ENCODE results near the gene SLC25A18.
"Not testable (repeated sequence)": the region's sequence is repeated elsewhere in the genome, so short reads cannot be mapped to it uniquely, and the experiment has no call there.

SLC25A18 gene

GRCh38 chr22:17633217-17633997 lies 70.1 kb downstream of the SLC25A18 start:
- Histone ChIP-seq H4K8ac (ENCODE audit: low read depth, low read length) (peak overlapping the region; percentile 94), H2BK12ac (ENCODE audit: low read length) (peak overlapping the region; percentile 100), H3K14ac (ENCODE audit: low read length) (peak overlapping the region; percentile 99), H2AK5ac (ENCODE audit: low read length) (peak overlapping the region; percentile 94), H3K9ac (ENCODE audit: low read length) (no peak overlapping the region), H3K4me2 (ENCODE audit: low read length) (peak overlapping the region; percentile 49), H2AFZ (ENCODE audit: insufficient read depth, low read length, poor library complexity) (peak overlapping the region; percentile 91), H3K27ac (ENCODE audit: low read depth, low read length) (peak overlapping the region; percentile 97), H3K79me2 (ENCODE audit: control insufficient read depth, insufficient read depth, low read length, poor library complexity) (peaks cover 10% of the 10 kb centered on the region), H3K4me3 (ENCODE audit: low read depth, low read length) (no peak overlapping the region), H4K91ac (ENCODE audit: low read depth, low read length) (peak overlapping the region; percentile 99), H3K36me3 (ENCODE audit: control insufficient read depth in 1 of 2, insufficient read depth in 2 of 2, low read length in 2 of 2) (no peaks in the 10 kb centered on the region), H3K4me1 (ENCODE audit: control insufficient read depth in 1 of 2, insufficient read depth in 2 of 2, low read length in 2 of 2) (peaks cover 8 to 13% of the 10 kb centered on the region in 2 experiments), H3K79me1 (ENCODE audit: low read length) (peaks cover 20% of the 10 kb centered on the region), H4K12ac (ENCODE audit: low read depth, low read length) (peak overlapping the region; percentile 89), H3K23ac (ENCODE audit: low read length) (no peak overlapping the region), H3K27me3 (ENCODE audit: insufficient read depth, low read length) (no peaks in the 10 kb centered on the region), H3K18ac (ENCODE audit: low read length) (peak overlapping the region; percentile 91), H3K4ac (ENCODE audit: low read depth, low read length) (peak overlapping the region; percentile 94), H2BK5ac (ENCODE audit: low read depth, low read length, poor library complexity) (peak overlapping the region; percentile 99), H3K9me3 (ENCODE audit: insufficient read depth, low read depth, low read length) (no peaks in the 10 kb centered on the region), H2BK120ac (ENCODE audit: insufficient read depth, low read length, poor library complexity) (peak overlapping the region; percentile 100)
- WGBS (ENCODE audit: extremely low coverage, insufficient coverage, insufficient read length): no CpG with 5 or more reads among the region's 4 CpGs
- DNase-seq: peak; percentile 94 to 98

GRCh38 chr22:17633998-17634323 lies 70.7 kb downstream of the SLC25A18 start:
- Histone ChIP-seq H3K9ac (ENCODE audit: low read length) (no peak overlapping the region), H3K4ac (ENCODE audit: low read depth, low read length) (peak overlapping the region; percentile 35)

GRCh38 chr22:17634696-17635095 lies 71.4 kb downstream of the SLC25A18 start:
- peak overlapping the region; percentile 81 for H3K14ac ChIP-seq (ENCODE audit: low read length)
- no peak overlapping the region for H3K4me3 ChIP-seq (ENCODE audit: low read depth, low read length)
- no peaks in the 10 kb centered on the region for H3K36me3 ChIP-seq (ENCODE audit: control insufficient read depth in 1 of 2, insufficient read depth in 2 of 2, low read length in 2 of 2)
- H4K12ac ChIP-seq (ENCODE audit: low read depth, low read length): no peak overlapping the region
- no peak overlapping the region for H3K4ac ChIP-seq (ENCODE audit: low read depth, low read length)
- no peaks in the 10 kb centered on the region for H3K27me3 ChIP-seq (ENCODE audit: insufficient read depth, low read length)
- H2BK120ac ChIP-seq (ENCODE audit: insufficient read depth, low read length, poor library complexity): peak overlapping the region; percentile 100
- peaks cover 24% of the 10 kb centered on the region for H3K79me1 ChIP-seq (ENCODE audit: low read length)
- no peaks in the 10 kb centered on the region for H3K9me3 ChIP-seq (ENCODE audit: insufficient read depth, low read depth, low read length)
- peak overlapping the region; percentile 98 for H2BK12ac ChIP-seq (ENCODE audit: low read length)
- H3K23ac ChIP-seq (ENCODE audit: low read length): no peak overlapping the region
- H2AK5ac ChIP-seq (ENCODE audit: low read length): no peak overlapping the region
- peaks cover 12% of the 10 kb centered on the region for H3K79me2 ChIP-seq (ENCODE audit: control insufficient read depth, insufficient read depth, low read length, poor library complexity)
- peak overlapping the region; percentile 91 for H4K91ac ChIP-seq (ENCODE audit: low read depth, low read length)
- no peak overlapping the region for H2BK5ac ChIP-seq (ENCODE audit: low read depth, low read length, poor library complexity)
- H4K8ac ChIP-seq (ENCODE audit: low read depth, low read length): no peak overlapping the region
- H3K18ac ChIP-seq (ENCODE audit: low read length): no peak overlapping the region
- H3K27ac ChIP-seq (ENCODE audit: low read depth, low read length): no peak overlapping the region
- no CpG with 5 or more reads among the region's 3 CpGs for WGBS (ENCODE audit: extremely low coverage, insufficient coverage, insufficient read length)
- no peak for DNase-seq
- H3K4me1 ChIP-seq (ENCODE audit: control insufficient read depth in 1 of 2, insufficient read depth in 2 of 2, low read length in 2 of 2): peaks cover 8 to 14% of the 10 kb centered on the region in 2 experiments
- H3K4me2 ChIP-seq (ENCODE audit: low read length): no peak overlapping the region
- H2AFZ ChIP-seq (ENCODE audit: insufficient read depth, low read length, poor library complexity): no peak overlapping the region
- H3K9ac ChIP-seq (ENCODE audit: low read length): no peak overlapping the region

More at GRCh38 chr22:17633998-17634323, 70.7 kb downstream of the SLC25A18 start:
- Histone ChIP-seq H4K8ac (ENCODE audit: low read depth, low read length) (peak overlapping the region; percentile 94), H3K79me1 (ENCODE audit: low read length) (peaks cover 21% of the 10 kb centered on the region), H4K12ac (ENCODE audit: low read depth, low read length) (no peak overlapping the region), H3K23ac (ENCODE audit: low read length) (no peak overlapping the region), H3K27me3 (ENCODE audit: insufficient read depth, low read length) (no peaks in the 10 kb centered on the region), H3K79me2 (ENCODE audit: control insufficient read depth, insufficient read depth, low read length, poor library complexity) (peaks cover 10% of the 10 kb centered on the region), H2BK120ac (ENCODE audit: insufficient read depth, low read length, poor library complexity) (peak overlapping the region; percentile 100), H3K18ac (ENCODE audit: low read length) (peak overlapping the region; percentile 46), H3K14ac (ENCODE audit: low read length) (peak overlapping the region; percentile 99), H3K4me2 (ENCODE audit: low read length) (peak overlapping the region; percentile 49), H2BK12ac (ENCODE audit: low read length) (peak overlapping the region; percentile 98), H2AK5ac (ENCODE audit: low read length) (no peak overlapping the region), H3K36me3 (ENCODE audit: control insufficient read depth in 1 of 2, insufficient read depth in 2 of 2, low read length in 2 of 2) (no peaks in the 10 kb centered on the region), H4K91ac (ENCODE audit: low read depth, low read length) (peak overlapping the region; percentile 99), H3K4me3 (ENCODE audit: low read depth, low read length) (no peak overlapping the region), H3K4me1 (ENCODE audit: control insufficient read depth in 1 of 2, insufficient read depth in 2 of 2, low read length in 2 of 2) (peaks cover 8 to 13% of the 10 kb centered on the region in 2 experiments), H3K27ac (ENCODE audit: low read depth, low read length) (peak overlapping the region; percentile 97), H3K9me3 (ENCODE audit: insufficient read depth, low read depth, low read length) (no peaks in the 10 kb centered on the region), H2AFZ (ENCODE audit: insufficient read depth, low read length, poor library complexity) (no peak overlapping the region), H2BK5ac (ENCODE audit: low read depth, low read length, poor library complexity) (peak overlapping the region; percentile 99)
- no CpG with 5 or more reads among the region's 3 CpGs for WGBS (ENCODE audit: extremely low coverage, insufficient coverage, insufficient read length)
- DNase-seq: no peak

- H4K8ac ChIP-seq (ENCODE audit: low read depth, low read length); H3K14ac ChIP-seq (ENCODE audit: low read length); H3K4me3 ChIP-seq (ENCODE audit: low read depth, low read length); H3K36me3 ChIP-seq (ENCODE audit: control insufficient read depth in 1 of 2, insufficient read depth in 2 of 2, low read length in 2 of 2); DNase-seq; H2AK5ac ChIP-seq (ENCODE audit: low read length); H4K12ac ChIP-seq (ENCODE audit: low read depth, low read length); H4K91ac ChIP-seq (ENCODE audit: low read depth, low read length); H2BK5ac ChIP-seq (ENCODE audit: low read depth, low read length, poor library complexity); H3K4me2 ChIP-seq (ENCODE audit: low read length); H2BK120ac ChIP-seq (ENCODE audit: insufficient read depth, low read length, poor library complexity); H3K23ac ChIP-seq (ENCODE audit: low read length); H3K18ac ChIP-seq (ENCODE audit: low read length); H3K27ac ChIP-seq (ENCODE audit: low read depth, low read length); H3K27me3 ChIP-seq (ENCODE audit: insufficient read depth, low read length); H3K4ac ChIP-seq (ENCODE audit: low read depth, low read length); H2AFZ ChIP-seq (ENCODE audit: insufficient read depth, low read length, poor library complexity); H2BK12ac ChIP-seq (ENCODE audit: low read length); H3K9me3 ChIP-seq (ENCODE audit: insufficient read depth, low read depth, low read length); H3K9ac ChIP-seq (ENCODE audit: low read length): not testable (repeated sequence)
- peaks cover 8 to 15% of the 10 kb centered on the region in 2 experiments for H3K4me1 ChIP-seq (ENCODE audit: control insufficient read depth in 1 of 2, insufficient read depth in 2 of 2, low read length in 2 of 2)
- H3K79me2 ChIP-seq (ENCODE audit: control insufficient read depth, insufficient read depth, low read length, poor library complexity): peaks cover 12% of the 10 kb centered on the region
- no CpG with 5 or more reads among the region's 10 CpGs for WGBS (ENCODE audit: extremely low coverage, insufficient coverage, insufficient read length)
- peaks cover 23% of the 10 kb centered on the region for H3K79me1 ChIP-seq (ENCODE audit: low read length)
Measured at GRCh38 chr22:17636850-17637249, 73.6 kb downstream of the SLC25A18 start.

All from trophoblast cell (in vitro differentiated cells and primary cell).